ENCODE measurements around the gene RPL3. TPM values are rescaled to one million over a fixed set of nuclear protein-coding genes. Genes with fewer than 3 reads are reported as not detected.

Gene RPL3
- total RNA-seq, 1 experiment from 2014 or later, result 1,699 TPM

DNA sequence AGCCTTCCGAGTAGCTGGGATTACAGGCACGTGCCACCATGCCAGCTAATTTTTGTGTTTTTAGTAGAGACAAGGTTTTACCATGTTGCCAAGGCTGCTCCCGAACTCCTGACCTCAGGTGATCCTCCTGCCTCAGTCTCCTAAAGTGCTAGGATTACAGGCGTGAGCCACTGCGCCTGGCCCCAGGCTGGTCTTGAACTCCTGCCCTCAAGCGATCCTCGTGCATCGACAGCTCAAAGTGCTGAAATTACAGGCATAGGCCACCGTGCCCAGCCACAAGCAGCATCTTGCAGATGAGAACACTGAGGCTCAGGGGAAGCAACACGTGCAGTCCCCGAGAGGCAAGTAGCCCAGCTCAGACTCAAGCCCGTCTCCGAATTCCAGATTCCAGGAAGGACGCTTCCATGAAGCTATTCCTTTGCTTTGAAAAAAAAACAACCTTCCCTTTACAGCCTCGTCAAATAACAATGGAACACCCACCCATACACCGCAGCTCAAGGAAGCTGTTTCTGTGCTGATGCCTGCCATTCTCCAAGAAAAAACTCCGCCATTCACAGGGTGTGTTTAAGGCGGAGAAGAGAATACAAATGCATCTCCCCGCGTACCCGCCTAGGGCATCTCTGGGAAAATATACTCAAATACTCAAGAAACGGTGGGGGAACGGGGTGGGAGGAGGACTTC lies 40.1 kb downstream of the RPL3 start:
- Histone ChIP-seq H3K9me3 (ENCODE audit: insufficient read depth, low read depth) (no peaks in the 10 kb centered on the region; the same call in none of the 2 replicates), H3K9me2 (ENCODE audit: insufficient read depth) (no peaks in the 10 kb centered on the region), H3K36me3 (ENCODE audit: low read depth) (no peaks in the 10 kb centered on the region), H3K79me2 (ENCODE audit: low read depth) (no peaks in the 10 kb centered on the region), H3K4me2 (no peak overlapping the region), H3K27me3 (ENCODE audit: insufficient read depth, low read depth) (no peaks in the 10 kb centered on the region), H2AFZ (no peak overlapping the region), H3K27ac (no peak overlapping the region), H3K4me1 (replicated peaks; ENCODE audit: insufficient read depth) (peaks cover 31% of the 10 kb centered on the region), H4K20me1 (ENCODE audit: insufficient read depth) (no peaks in the 10 kb centered on the region), H3F3A (ENCODE audit: insufficient read depth, low read depth) (peaks cover 45% of the 10 kb centered on the region), H3K4me3 (no peak overlapping the region)
- no TSS peak for BruUV-seq (replicated peaks)
- POLR2A ChIA-PET (ENCODE audit: unreplicated experiment), result interaction anchor here (0.6 kb wide), 2 partner anchors 14 to 848 kb away, joined by 3 to 4 read pairs; no protein-coding TSS in a partner anchor
- intact Hi-C loops (cut with micrococcal nuclease; ENCODE audit: unreplicated experiment), result no loop called here
- TF ChIP-seq, protein P1, sequence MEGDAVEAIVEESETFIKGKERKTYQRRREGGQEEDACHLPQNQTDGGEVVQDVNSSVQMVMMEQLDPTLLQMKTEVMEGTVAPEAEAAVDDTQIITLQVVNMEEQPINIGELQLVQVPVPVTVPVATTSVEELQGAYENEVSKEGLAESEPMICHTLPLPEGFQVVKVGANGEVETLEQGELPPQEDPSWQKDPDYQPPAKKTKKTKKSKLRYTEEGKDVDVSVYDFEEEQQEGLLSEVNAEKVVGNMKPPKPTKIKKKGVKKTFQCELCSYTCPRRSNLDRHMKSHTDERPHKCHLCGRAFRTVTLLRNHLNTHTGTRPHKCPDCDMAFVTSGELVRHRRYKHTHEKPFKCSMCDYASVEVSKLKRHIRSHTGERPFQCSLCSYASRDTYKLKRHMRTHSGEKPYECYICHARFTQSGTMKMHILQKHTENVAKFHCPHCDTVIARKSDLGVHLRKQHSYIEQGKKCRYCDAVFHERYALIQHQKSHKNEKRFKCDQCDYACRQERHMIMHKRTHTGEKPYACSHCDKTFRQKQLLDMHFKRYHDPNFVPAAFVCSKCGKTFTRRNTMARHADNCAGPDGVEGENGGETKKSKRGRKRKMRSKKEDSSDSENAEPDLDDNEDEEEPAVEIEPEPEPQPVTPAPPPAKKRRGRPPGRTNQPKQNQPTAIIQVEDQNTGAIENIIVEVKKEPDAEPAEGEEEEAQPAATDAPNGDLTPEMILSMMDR (conservative IDR thresholded peaks at IDR 0.05), result no peak
- no peak for TF ChIP-seq EZH2 (IDR thresholded peaks at IDR 0.05; ENCODE audit: low read depth)
- CTCF ChIA-PET, result no interaction called here
- DNase-seq, result no peak

DNA sequence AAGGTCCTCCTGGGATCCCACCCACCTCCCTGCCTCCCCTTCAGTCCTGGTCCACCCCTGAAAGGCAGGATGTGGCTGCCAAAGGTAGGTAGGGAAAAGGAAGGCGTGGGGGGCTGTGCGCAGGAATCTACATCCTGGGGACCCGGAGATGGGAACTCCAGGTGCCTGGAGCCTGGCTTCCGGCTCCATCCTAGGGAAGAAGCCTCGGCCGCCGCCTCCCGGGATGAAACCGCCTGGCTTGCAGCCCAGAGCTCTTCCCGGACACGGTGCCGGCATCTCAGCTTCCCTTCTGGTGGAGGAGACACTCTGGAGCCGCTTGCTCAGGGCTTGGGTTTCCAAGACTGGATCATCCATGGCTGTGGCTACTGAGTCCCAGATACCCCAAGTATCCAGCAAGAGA lies 41.4 kb downstream of the RPL3 start:
- POLR2A ChIA-PET (ENCODE audit: unreplicated experiment), result no interaction called here
- Histone ChIP-seq H3K27ac (no peak overlapping the region), H3K4me3 (no peak overlapping the region)

DNA sequence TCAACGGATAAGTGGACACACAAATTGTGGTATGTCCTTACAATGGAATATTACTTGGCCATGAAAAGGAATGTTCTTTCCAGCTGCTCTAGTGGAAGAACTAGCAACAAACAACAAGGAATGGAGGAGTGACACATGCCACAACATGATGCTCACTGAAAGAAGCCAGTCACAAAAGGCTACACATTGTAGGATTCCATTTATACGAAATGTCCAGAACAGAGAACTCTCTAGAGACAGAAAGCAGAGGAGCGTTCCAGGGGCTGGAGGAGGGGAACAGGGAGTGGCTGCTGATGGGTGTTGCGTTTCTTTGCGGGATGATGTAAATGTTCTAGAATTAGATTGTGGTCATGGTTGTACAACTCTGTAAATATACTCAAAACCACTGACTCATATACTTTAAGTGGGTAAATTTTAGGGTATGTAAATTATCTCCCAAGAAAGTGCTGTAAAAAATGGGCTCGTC lies 42.2 kb downstream of the RPL3 start:
- H3K27me3 ChIP-seq (ENCODE audit: insufficient read depth, low read depth), result no peaks in the 10 kb centered on the region
- peaks cover 28% of the 10 kb centered on the region; the same call in 1 of the 2 replicates for H3F3A ChIP-seq (ENCODE audit: insufficient read depth, low read depth)
- intact Hi-C loops (cut with micrococcal nuclease; ENCODE audit: unreplicated experiment), result no loop called here
- no peaks in the 10 kb centered on the region for H3K36me3 ChIP-seq (ENCODE audit: low read depth)
- H3K4me2 ChIP-seq, result no peak overlapping the region
- H3K4me3 ChIP-seq, result no peak overlapping the region
- no peaks in the 10 kb centered on the region for H3K79me2 ChIP-seq (ENCODE audit: low read depth)
- ChIA-PET CTCF (no interaction called here), POLR2A (ENCODE audit: unreplicated experiment) (no interaction called here)
- H3K9me2 ChIP-seq (ENCODE audit: insufficient read depth), result no peaks in the 10 kb centered on the region
- no peaks in the 10 kb centered on the region; the same call in none of the 2 replicates for H3K9me3 ChIP-seq (ENCODE audit: insufficient read depth, low read depth)
- no TSS peak for BruUV-seq (replicated peaks)
- no peaks in the 10 kb centered on the region for H4K20me1 ChIP-seq (ENCODE audit: insufficient read depth)
- DNase-seq, result peak in 1 of 2 experiments; percentile 59
- peaks cover 12% of the 10 kb centered on the region for H3K4me1 ChIP-seq (replicated peaks; ENCODE audit: insufficient read depth)
- no peak overlapping the region for H2AFZ ChIP-seq
- no peak for TF ChIP-seq EZH2 (IDR thresholded peaks at IDR 0.05; ENCODE audit: low read depth)
- TF ChIP-seq, protein P1 (conservative IDR thresholded peaks at IDR 0.05), result no peak
- no peak overlapping the region for H3K27ac ChIP-seq

More for the DNA sequence above, 41.4 kb downstream of the RPL3 start:
- no peak overlapping the region for H2AFZ ChIP-seq
- DNase-seq, result no peak
- no peak for TF ChIP-seq EZH2 (IDR thresholded peaks at IDR 0.05; ENCODE audit: low read depth)
- TF ChIP-seq, protein P1 (conservative IDR thresholded peaks at IDR 0.05), result no peak
- no peaks in the 10 kb centered on the region for H3K27me3 ChIP-seq (ENCODE audit: insufficient read depth, low read depth)
- H3K9me2 ChIP-seq (ENCODE audit: insufficient read depth), result no peaks in the 10 kb centered on the region
- CTCF ChIA-PET, result no interaction called here
- H3K4me2 ChIP-seq, result no peak overlapping the region
- intact Hi-C loops (cut with micrococcal nuclease; ENCODE audit: unreplicated experiment), result no loop called here
- H4K20me1 ChIP-seq (ENCODE audit: insufficient read depth), result no peaks in the 10 kb centered on the region
- no peaks in the 10 kb centered on the region for H3K36me3 ChIP-seq (ENCODE audit: low read depth)
- H3K79me2 ChIP-seq (ENCODE audit: low read depth), result no peaks in the 10 kb centered on the region
- H3K4me1 ChIP-seq (replicated peaks; ENCODE audit: insufficient read depth), result peaks cover 21% of the 10 kb centered on the region
- H3F3A ChIP-seq (ENCODE audit: insufficient read depth, low read depth), result peaks cover 36% of the 10 kb centered on the region
- H3K9me3 ChIP-seq (ENCODE audit: insufficient read depth, low read depth), result no peaks in the 10 kb centered on the region; the same call in none of the 2 replicates
- BruUV-seq (replicated peaks), result no TSS peak
